A673 (cell line): ENCODE measurements around the gene CXCL17.

Source experiments
- EZH2 ChIP-seq: fragments of 200-600 bp; sonication (generic); IDR thresholded peaks from 2 replicates; pipeline ENCODE4 v1.6.1; 2017; ENCODE audit warnings: borderline replicate concordance, low read depth, mild to moderate bottlenecking, mixed read lengths, antibody characterized with exemption, low read length; ENCODE audit not compliant: poor library complexity, severe bottlenecking
- TF ChIP-seq, protein P1 (sequence below): fragments of 300-800, 200-600 bp; sonication (generic); conservative IDR thresholded peaks from 2 replicates; pipeline ENCODE4 v1.5.1; 2017; ENCODE audit warnings: low read depth, mild to moderate bottlenecking, antibody characterized with exemption, low read length, moderate library complexity, mixed read lengths

DNA sequence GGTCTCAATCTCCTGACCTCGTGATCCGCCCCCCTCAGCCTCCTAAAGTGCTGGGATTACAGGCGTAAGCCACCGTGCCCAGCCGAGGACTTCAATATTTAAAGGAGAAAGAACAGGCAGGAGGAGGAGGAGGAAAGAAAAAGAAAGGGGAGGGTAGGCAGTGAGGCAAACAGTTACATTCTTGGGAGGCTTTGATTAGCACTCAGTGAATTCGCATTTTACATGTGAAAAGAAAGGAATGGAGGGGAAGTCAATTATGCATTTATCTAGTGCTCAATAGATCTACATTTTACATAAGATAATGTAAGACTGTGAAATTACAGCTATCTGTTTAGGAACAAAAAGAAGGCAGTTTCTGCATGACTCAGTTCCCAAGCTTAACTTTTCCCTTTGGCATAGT lies 30.9 kb upstream of the CXCL17 start:
- TF ChIP-seq, protein P1, sequence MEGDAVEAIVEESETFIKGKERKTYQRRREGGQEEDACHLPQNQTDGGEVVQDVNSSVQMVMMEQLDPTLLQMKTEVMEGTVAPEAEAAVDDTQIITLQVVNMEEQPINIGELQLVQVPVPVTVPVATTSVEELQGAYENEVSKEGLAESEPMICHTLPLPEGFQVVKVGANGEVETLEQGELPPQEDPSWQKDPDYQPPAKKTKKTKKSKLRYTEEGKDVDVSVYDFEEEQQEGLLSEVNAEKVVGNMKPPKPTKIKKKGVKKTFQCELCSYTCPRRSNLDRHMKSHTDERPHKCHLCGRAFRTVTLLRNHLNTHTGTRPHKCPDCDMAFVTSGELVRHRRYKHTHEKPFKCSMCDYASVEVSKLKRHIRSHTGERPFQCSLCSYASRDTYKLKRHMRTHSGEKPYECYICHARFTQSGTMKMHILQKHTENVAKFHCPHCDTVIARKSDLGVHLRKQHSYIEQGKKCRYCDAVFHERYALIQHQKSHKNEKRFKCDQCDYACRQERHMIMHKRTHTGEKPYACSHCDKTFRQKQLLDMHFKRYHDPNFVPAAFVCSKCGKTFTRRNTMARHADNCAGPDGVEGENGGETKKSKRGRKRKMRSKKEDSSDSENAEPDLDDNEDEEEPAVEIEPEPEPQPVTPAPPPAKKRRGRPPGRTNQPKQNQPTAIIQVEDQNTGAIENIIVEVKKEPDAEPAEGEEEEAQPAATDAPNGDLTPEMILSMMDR = no peak
- no peak for TF ChIP-seq EZH2
